HL-60 (cell line): Measurements from ENCODE around the gene ACTN4.
A peak's percentile ranks its signal among the peaks of the same experiment; 100 is the strongest.

Experiments
- DNase-seq, 2 experiments: peaks; one replicate each; pipeline ENCODE4 v3.0.0-alpha.2; 2010 to 2020; ENCODE audit warnings: low read depth in 1 of 2, low spot score in 1 of 2
- H3K27ac ChIP-seq: fragments of 250-450 bp; sonication (Bioruptor Pico); replicated peaks from 2 replicates; pipeline ENCODE4 v1.5.1; 2020; ENCODE audit warnings: mild to moderate bottlenecking, moderate library complexity
- H3K27me3 ChIP-seq: fragments of 250-450 bp; sonication (Bioruptor Pico); 2 replicates; pipeline ENCODE4 v1.5.1; 2021; ENCODE audit warnings: mild to moderate bottlenecking, moderate library complexity; ENCODE audit not compliant: insufficient read depth, poor library complexity, severe bottlenecking
- H3K4me3 ChIP-seq: replicated peaks from 2 replicates; pipeline ENCODE4 v1.5.1; 2011; ENCODE audit warnings: mild to moderate bottlenecking, control low read depth, low read length; ENCODE audit not compliant: insufficient read depth
- CTCF ChIP-seq: IDR thresholded peaks from one replicate; pipeline ENCODE4 v1.5.1; 2011; ENCODE audit warnings: low read length, control low read depth, inconsistent platforms; ENCODE audit not compliant: insufficient read depth
- GABPA ChIP-seq: IDR thresholded peaks from 2 replicates; pipeline ENCODE4 v1.6.1; 2012; ENCODE audit warnings: low read depth
- POLR2AphosphoS5 ChIP-seq: IDR thresholded peaks from 2 replicates; pipeline ENCODE4 v1.6.1; 2012; ENCODE audit warnings: low read depth
- SPI1 ChIP-seq: IDR thresholded peaks from 2 replicates; pipeline ENCODE4 v1.6.1; 2012; ENCODE audit warnings: low read depth, mild to moderate bottlenecking, borderline replicate concordance
- TF ChIP-seq, protein P1 (sequence below): IDR thresholded peaks from 2 replicates; pipeline ENCODE4 v1.6.1; 2012; ENCODE audit warnings: low read depth; ENCODE audit not compliant: insufficient replicate concordance

ACTN4 gene

DNA sequence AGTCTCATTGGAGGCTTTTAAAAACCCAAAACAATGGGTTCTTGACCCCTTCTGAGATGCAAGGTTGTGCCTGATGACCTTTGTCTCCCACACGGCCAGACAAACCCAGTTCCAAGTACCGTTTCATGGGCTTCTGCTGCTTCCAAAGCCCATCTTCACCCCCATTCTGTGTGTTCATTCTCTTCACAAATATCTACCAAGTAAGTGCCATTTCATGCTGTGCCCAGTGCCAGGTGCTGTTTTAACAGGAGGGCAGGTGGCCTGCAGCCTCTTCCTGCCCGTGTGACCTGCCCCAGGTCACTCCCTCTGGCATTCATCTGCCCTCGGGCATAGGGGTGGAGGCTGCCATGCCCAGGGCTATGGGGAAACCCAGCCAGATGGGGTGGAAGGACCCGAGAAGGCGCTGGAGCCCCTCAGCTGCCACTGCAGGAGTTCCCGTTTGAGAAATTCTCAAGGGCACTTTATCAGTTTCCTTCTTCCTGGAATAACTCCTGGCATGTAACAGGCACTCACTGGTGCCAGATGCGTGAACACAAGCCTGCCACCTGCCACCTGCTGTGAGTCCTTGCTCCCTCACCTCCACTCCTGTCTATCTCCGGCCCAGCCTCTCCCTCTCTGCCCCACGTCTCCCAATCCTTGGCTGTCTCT, 84.3 kb downstream of the ACTN4 start:
- no peak for DNase-seq

DNA sequence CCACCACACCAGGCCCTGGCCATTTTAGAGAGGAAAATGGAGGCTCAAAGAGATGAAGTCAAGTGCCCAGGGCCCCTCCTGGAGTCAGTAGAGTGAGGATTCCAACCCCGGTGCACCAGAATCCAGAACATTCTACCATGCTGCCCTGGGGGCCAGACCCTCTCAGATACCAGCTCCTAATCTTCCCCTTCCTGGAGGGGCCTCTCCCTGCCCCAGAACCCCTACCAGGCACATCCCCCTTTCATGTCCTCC, 85.7 kb downstream of the ACTN4 start:
- H3K4me3 ChIP-seq = no peak overlapping the region
- H3K27me3 ChIP-seq = peaks cover 3% of the 10 kb centered on the region
- TF ChIP-seq CTCF (no peak), GABPA (no peak), POLR2AphosphoS5 (no peak), SPI1 (no peak)
- TF ChIP-seq, protein P1, sequence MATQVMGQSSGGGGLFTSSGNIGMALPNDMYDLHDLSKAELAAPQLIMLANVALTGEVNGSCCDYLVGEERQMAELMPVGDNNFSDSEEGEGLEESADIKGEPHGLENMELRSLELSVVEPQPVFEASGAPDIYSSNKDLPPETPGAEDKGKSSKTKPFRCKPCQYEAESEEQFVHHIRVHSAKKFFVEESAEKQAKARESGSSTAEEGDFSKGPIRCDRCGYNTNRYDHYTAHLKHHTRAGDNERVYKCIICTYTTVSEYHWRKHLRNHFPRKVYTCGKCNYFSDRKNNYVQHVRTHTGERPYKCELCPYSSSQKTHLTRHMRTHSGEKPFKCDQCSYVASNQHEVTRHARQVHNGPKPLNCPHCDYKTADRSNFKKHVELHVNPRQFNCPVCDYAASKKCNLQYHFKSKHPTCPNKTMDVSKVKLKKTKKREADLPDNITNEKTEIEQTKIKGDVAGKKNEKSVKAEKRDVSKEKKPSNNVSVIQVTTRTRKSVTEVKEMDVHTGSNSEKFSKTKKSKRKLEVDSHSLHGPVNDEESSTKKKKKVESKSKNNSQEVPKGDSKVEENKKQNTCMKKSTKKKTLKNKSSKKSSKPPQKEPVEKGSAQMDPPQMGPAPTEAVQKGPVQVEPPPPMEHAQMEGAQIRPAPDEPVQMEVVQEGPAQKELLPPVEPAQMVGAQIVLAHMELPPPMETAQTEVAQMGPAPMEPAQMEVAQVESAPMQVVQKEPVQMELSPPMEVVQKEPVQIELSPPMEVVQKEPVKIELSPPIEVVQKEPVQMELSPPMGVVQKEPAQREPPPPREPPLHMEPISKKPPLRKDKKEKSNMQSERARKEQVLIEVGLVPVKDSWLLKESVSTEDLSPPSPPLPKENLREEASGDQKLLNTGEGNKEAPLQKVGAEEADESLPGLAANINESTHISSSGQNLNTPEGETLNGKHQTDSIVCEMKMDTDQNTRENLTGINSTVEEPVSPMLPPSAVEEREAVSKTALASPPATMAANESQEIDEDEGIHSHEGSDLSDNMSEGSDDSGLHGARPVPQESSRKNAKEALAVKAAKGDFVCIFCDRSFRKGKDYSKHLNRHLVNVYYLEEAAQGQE = no peak
- DNase-seq = no peak
- no peak overlapping the region for H3K27ac ChIP-seq

More for the DNA sequence above, 84.3 kb downstream of the ACTN4 start:
- TF ChIP-seq, protein P1 = no peak
- TF ChIP-seq SPI1 (no peak), CTCF (no peak), POLR2AphosphoS5 (no peak), GABPA (no peak)
- peaks cover 3% of the 10 kb centered on the region for H3K27me3 ChIP-seq
- H3K27ac ChIP-seq = no peak overlapping the region
- no peak overlapping the region for H3K4me3 ChIP-seq

DNA sequence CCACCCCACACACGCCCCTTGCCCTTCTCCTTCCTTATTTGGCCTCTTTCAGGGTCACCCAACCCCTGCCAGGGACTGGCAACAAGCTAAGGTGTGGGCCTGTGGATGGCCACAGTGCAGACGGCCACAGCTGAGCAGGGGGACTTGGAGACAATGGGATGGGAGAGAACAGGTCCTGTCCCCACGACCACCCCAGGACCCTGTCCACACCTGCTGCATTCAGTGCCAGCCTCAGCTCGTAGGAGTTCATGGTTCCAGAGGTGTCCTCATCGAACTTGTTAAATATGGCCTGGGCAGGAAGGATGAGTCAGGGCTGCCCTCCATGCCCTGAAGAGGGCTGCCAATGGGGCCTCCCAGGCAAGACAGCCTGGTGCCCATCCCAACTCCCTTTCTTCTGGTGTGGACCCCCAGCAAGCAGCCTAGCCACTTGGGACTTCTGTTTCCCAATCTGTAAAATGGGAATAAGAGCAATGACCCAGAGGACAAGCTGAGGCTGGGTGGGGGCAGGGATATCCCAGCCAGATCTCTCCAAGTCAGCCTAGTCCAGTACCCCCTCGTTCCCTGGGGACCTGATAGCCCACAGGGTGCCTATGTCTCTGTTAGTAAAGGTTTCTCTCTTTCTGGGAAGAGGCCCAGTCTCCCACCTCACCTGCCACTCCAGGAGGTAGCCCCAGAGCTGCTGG, 86.2 kb downstream of the ACTN4 start:
- TF ChIP-seq SPI1 (no peak), GABPA (no peak), CTCF (no peak), POLR2AphosphoS5 (no peak)
- TF ChIP-seq, protein P1 = no peak
- no peak overlapping the region for H3K4me3 ChIP-seq
- DNase-seq = no peak
- H3K27ac ChIP-seq = peak overlapping the region; percentile 22; the same call in 1 of the 2 replicates
- peaks cover 3% of the 10 kb centered on the region for H3K27me3 ChIP-seq
